KOPT-K1 (cell line): ENCODE results near the gene PCDHA12.
"Not testable (repeated sequence)": the region's sequence is repeated elsewhere in the genome, so short reads cannot be mapped to it uniquely, and the experiment has no call there.

Source experiments
- H3K27ac ChIP-seq: fragments of 200-600 bp; sonication (generic); 2 replicates; pipeline ENCODE4 v1.5.1; 2016; ENCODE audit warnings: antibody characterized with exemption, mild to moderate bottlenecking, low read depth, low read length; ENCODE audit not compliant: poor library complexity, severe bottlenecking
- H3K36me3 ChIP-seq: fragments of 200-600 bp; sonication (generic); 2 replicates; pipeline ENCODE4 v1.5.1; 2017; ENCODE audit warnings: antibody characterized with exemption, mild to moderate bottlenecking, low read length, moderate library complexity; ENCODE audit not compliant: insufficient read depth
- H3K9me3 ChIP-seq: fragments of 200-600 bp; sonication (generic); 2 replicates; pipeline ENCODE4 v1.5.1; 2017; ENCODE audit warnings: antibody characterized with exemption, low read length, mild to moderate bottlenecking; ENCODE audit not compliant: insufficient read depth, poor library complexity, severe bottlenecking

The PCDHA12 gene

DNA sequence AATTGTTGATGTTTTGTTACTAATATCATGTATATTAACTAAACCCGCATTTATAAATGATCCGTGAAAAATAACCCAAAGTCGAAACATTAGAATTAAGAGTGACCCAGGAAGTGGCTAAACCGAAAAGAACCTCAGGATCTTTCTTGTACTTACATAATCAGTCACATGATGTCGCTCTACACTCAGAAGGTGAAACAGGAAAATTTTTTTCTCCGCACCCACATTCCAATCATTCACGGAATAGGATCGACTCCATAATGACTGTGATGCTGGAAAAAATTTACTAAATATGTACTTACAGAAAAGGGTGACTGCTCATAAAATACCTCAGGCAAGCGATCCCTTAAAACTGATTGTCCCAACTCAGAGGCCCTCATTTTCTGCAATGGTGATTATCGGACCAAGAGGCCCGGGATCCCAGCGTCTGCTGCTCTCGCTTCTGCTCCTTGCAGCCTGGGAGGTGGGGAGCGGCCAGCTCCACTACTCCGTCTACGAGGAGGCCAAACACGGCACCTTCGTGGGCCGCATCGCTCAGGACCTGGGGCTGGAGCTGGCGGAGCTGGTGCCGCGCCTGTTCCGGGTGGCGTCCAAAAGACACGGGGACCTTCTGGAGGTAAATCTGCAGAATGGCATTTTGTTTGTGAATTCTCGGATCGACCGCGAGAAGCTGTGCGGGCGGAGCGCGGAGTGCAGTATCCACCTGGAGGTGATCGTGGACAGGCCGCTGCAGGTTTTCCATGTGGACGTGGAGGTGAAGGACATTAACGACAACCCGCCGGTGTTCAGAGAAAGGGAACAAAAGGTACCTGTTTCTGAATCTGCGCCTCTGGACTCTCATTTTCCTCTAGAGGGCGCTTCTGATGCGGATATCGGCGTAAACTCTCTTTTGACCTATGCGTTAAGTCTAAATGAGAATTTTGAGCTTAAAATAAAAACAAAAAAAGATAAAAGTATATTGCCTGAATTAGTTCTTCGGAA lies at the start of gene PCDHA12:
PCDHA12 (plus strand) TSS at position 224 of the 981 bp plus-strand sequence; CDS start at position 389, 165 bp downstream.
- Histone ChIP-seq H3K27ac (no peak within 1 kb of the TSS), H3K9me3 (no peaks in the 10 kb centered on the region), H3K36me3 (no peaks in the 10 kb centered on the region)

- no peak within 1 kb of the TSS for H3K27ac ChIP-seq
- H3K36me3 ChIP-seq: no peaks in the 10 kb centered on the region
- H3K9me3 ChIP-seq: no peaks in the 10 kb centered on the region
These were observed 47.3 kb upstream of the PCDHA12 start, which contains the start of gene PCDHA6 for GRCh38 chr5:140827704-140828361. TSS of gene PCDHA6 (plus strand) at chr5:140827960. CDS start at chr5:140828092, 132 bp downstream.

GRCh38 chr5:140828362-140828737 lies 46.8 kb upstream of the PCDHA12 start:
- Histone ChIP-seq H3K27ac (no peak overlapping the region), H3K36me3 (no peaks in the 10 kb centered on the region), H3K9me3 (no peaks in the 10 kb centered on the region)

DNA sequence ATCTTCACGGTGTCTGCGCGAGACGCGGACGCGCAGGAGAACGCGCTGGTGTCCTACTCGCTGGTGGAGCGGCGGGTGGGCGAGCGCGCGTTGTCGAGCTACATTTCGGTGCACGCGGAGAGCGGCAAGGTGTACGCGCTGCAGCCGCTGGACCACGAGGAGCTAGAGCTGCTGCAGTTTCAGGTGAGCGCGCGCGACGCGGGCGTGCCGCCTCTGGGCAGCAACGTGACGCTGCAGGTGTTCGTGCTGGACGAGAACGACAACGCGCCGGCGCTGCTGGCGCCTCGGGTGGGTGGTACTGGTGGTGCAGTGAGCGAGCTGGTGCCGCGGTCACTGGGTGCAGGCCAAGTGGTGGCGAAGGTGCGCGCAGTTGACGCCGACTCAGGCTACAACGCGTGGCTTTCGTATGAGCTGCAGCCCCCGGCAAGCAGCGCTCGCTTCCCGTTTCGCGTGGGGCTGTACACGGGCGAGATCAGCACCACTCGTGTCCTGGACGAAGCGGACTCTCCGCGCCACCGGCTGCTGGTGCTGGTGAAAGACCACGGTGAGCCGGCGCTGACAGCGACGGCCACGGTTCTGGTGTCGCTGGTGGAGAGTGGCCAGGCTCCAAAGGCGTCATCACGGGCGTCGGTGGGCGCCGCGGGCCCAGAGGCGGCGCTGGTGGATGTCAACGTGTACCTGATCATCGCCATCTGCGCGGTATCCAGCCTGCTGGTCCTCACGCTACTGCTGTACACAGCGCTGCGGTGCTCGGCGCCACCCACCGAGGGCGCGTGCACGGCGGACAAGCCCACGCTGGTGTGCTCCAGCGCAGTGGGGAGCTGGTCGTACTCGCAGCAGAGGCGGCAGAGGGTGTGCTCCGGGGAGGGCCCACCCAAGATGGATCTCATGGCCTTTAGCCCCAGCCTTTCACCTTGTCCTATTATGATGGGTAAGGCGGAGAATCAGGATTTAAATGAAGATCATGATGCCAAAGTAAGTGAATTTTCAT lies 45.3 kb upstream of the PCDHA12 start:
- not testable (repeated sequence) for H3K36me3 ChIP-seq, H3K27ac ChIP-seq, H3K9me3 ChIP-seq

- H3K36me3 ChIP-seq: no peaks in the 10 kb centered on the region
- H3K9me3 ChIP-seq: no peaks in the 10 kb centered on the region
- no peak within 1 kb of the TSS for H3K27ac ChIP-seq
These were observed 41.1 kb upstream of the PCDHA12 start, which contains the start of gene PCDHA7 for GRCh38 chr5:140833993-140834392. TSS of gene PCDHA7 (plus strand) at chr5:140834269. CDS start at chr5:140834384, 115 bp downstream.

- not testable (repeated sequence) for H3K27ac ChIP-seq, H3K9me3 ChIP-seq, H3K36me3 ChIP-seq
These were observed 40.6 kb upstream of the PCDHA12 start for GRCh38 chr5:140834439-140835008.

DNA sequence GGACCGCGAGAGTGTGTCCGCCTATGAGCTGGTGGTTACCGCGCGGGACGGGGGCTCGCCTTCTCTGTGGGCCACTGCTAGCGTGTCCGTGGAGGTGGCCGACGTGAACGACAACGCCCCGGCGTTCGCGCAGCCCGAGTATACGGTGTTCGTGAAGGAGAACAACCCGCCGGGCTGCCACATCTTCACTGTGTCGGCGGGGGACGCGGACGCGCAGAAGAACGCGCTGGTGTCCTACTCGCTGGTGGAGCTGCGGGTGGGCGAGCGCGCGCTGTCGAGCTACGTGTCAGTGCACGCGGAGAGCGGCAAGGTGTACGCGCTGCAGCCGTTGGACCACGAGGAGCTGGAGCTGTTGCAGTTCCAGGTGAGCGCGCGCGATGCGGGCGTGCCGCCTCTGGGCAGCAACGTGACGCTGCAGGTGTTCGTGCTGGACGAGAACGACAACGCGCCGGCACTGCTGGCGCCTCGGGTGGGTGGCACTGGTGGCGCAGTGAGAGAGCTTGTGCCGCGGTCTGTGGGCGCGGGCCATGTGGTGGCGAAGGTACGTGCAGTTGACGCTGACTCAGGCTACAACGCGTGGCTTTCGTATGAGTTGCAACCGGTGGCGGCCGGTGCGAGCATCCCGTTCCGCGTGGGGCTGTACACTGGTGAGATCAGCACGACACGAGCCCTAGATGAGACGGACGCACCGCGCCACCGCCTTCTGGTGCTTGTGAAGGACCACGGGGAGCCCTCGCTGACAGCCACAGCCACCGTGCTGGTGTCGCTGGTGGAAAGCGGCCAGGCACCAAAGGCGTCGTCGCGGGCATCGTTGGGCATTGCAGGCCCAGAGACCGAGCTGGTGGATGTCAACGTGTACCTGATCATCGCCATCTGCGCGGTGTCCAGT lies 39.2 kb upstream of the PCDHA12 start:
- no peaks in the 10 kb centered on the region for H3K36me3 ChIP-seq
- no peaks in the 10 kb centered on the region for H3K9me3 ChIP-seq
- H3K27ac ChIP-seq: no peak overlapping the region

DNA sequence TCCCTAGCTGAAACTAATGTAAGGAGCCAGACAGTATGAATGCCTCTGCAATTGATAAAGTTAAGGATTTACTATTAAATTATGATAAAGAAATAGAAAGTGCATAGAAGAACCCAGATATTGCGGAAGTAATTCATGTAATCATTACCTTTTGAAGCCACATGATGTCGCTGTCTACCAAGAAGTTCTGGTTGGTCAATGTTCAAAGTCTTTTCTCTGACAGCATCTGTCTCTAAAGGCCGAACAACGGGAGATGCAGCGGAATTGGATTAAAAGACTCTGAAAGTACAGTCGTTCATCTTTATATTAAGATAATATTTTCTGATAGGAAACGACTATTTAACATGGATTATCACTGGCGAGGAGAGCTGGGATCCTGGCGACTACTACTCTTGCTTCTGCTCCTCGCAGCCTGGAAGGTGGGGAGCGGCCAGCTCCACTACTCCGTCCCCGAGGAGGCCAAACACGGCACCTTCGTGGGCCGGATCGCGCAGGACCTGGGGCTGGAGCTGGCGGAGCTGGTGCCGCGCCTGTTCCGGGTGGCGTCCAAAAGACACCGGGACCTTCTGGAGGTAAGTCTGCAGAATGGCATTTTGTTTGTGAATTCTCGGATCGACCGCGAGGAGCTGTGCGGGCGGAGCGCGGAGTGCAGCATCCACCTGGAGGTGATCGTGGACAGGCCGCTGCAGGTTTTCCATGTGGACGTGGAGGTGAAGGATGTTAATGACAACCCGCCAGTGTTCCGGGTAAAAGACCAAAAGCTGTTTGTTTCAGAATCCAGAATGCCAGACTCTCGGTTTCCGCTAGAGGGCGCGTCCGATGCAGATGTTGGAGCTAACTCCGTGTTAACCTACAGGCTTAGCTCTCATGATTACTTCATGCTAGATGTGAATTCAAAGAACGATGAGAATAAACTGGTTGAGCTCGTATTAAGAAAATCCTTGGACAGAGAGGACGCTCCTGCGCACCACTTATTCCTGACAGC lies 33.8 kb upstream of the PCDHA12 start, which contains the start of gene PCDHA8:
PCDHA8 (plus strand) TSS at position 210 of the 985 bp plus-strand sequence; CDS start at position 345, 135 bp downstream.
- Histone ChIP-seq H3K9me3 (no peaks in the 10 kb centered on the region), H3K27ac (no peak within 1 kb of the TSS), H3K36me3 (no peaks in the 10 kb centered on the region)

GRCh38 chr5:140842798-140843733 lies 32.0 kb upstream of the PCDHA12 start:
- no peaks in the 10 kb centered on the region for H3K36me3 ChIP-seq
- H3K27ac ChIP-seq: no peak overlapping the region
- H3K9me3 ChIP-seq: no peaks in the 10 kb centered on the region

- H3K36me3 ChIP-seq, H3K27ac ChIP-seq, H3K9me3 ChIP-seq: not testable (repeated sequence)
These were observed 26.7 kb upstream of the PCDHA12 start, which contains the start of gene PCDHA9 for GRCh38 chr5:140848139-140849102. TSS of gene PCDHA9 (plus strand) at chr5:140848382. CDS start at chr5:140848496, 114 bp downstream.
